Keratinocyte (primary cell): Measurements from ENCODE around the gene NAALADL2. TPM values are rescaled to one million over a fixed set of nuclear protein-coding genes. Genes with fewer than 3 reads are reported as not detected.

Experiments
- DNase-seq: peaks from one replicate; pipeline ENCODE4 v3.0.0-alpha.2; 2011; ENCODE audit warnings: low read depth, missing footprints, low spot score
- FAIRE-seq: peaks from 2 replicates; lab custom pipeline; 2011; peaks lifted over from hg19 to GRCh38; lab: Jason Lieb, UNC
- H2AFZ ChIP-seq: 2 replicates; pipeline ENCODE4 v1.6.0; 2012; ENCODE audit warnings: low read length, control low read depth, inconsistent platforms; ENCODE audit not compliant: control insufficient read depth
- H3K27ac ChIP-seq: 2 replicates; pipeline ENCODE4 v1.5.1; 2011; ENCODE audit warnings: low read length; ENCODE audit not compliant: control insufficient read depth, insufficient read depth
- H3K27me3 ChIP-seq: 3 replicates; pipeline ENCODE4 v1.6.0; 2011; ENCODE audit warnings: low read length; ENCODE audit not compliant: control insufficient read depth, insufficient read depth; ENCODE audit errors: extremely low read depth
- H3K36me3 ChIP-seq, 2 experiments: 2 replicates in 1 of 2; 3 replicates in 1 of 2; pipeline ENCODE4 v1.5.1; 2011; ENCODE audit warnings: low read length in 2 of 2, mild to moderate bottlenecking in 1 of 2; ENCODE audit not compliant: control insufficient read depth in 2 of 2, insufficient read depth in 2 of 2; ENCODE audit errors: extremely low read depth in 1 of 2
- H3K4me1 ChIP-seq: 3 replicates; pipeline ENCODE4 v1.5.1; 2011; ENCODE audit warnings: low read length; ENCODE audit not compliant: control insufficient read depth, insufficient read depth; ENCODE audit errors: extremely low read depth
- H3K4me2 ChIP-seq: 3 replicates; pipeline ENCODE4 v1.6.0; 2011; ENCODE audit warnings: low read depth, low read length; ENCODE audit not compliant: control insufficient read depth, insufficient read depth; ENCODE audit errors: extremely low read depth
- H3K4me3 ChIP-seq, 3 experiments: fragments of 200-600 bp in 1 of 3; sonication (generic) in 1 of 3; 2 replicates in 2 of 3; 3 replicates in 1 of 3; pipeline ENCODE4 v1.5.1; 2011 to 2016; ENCODE audit warnings: low read length in 3 of 3, mild to moderate bottlenecking in 3 of 3, control low read depth in 2 of 3, inconsistent platforms in 1 of 3, low read depth in 1 of 3, mixed read lengths in 1 of 3, mixed run types in 1 of 3, moderate library complexity in 1 of 3; ENCODE audit not compliant: control insufficient read depth in 2 of 3, insufficient read depth in 2 of 3; ENCODE audit errors: extremely low read depth in 1 of 3
- H3K79me2 ChIP-seq: 2 replicates; pipeline ENCODE4 v1.6.0; 2012; ENCODE audit warnings: low read length; ENCODE audit not compliant: control insufficient read depth, insufficient read depth
- H3K9ac ChIP-seq: 3 replicates; pipeline ENCODE4 v1.6.0; 2011; ENCODE audit warnings: low read length; ENCODE audit not compliant: control insufficient read depth, insufficient read depth; ENCODE audit errors: extremely low read depth
- H3K9me1 ChIP-seq: 3 replicates; pipeline ENCODE4 v1.6.0; 2011; ENCODE audit warnings: low read length; ENCODE audit not compliant: control insufficient read depth, insufficient read depth; ENCODE audit errors: extremely low read depth
- H3K9me3 ChIP-seq: 2 replicates; pipeline ENCODE4 v1.5.1; 2012; ENCODE audit warnings: low read depth, low read length; ENCODE audit not compliant: control insufficient read depth
- H4K20me1 ChIP-seq: 3 replicates; pipeline ENCODE4 v1.6.0; 2011; ENCODE audit warnings: low read length; ENCODE audit not compliant: control insufficient read depth, insufficient read depth; ENCODE audit errors: extremely low read depth
- EZH2 ChIP-seq: IDR thresholded peaks from one replicate; pipeline ENCODE4 v1.6.1; 2012; ENCODE audit warnings: inconsistent platforms, mild to moderate bottlenecking, low read length, moderate library complexity
- dilution Hi-C: fragments of 300-500 bp; cut with MboI; formaldehyde crosslinking; loops from one replicate; pipeline ENCODE4 v1.7.0; 2020; ENCODE audit warnings: low sequenced_read_pairs; ENCODE audit not compliant: extremely low pct_ligation_motif_present
- polyA plus RNA-seq, 5 experiments: library from polyadenylated mRNA; depleted of rRNA in 3 of 5; stranded (reverse) in 3 of 5; stranded (forward) in 1 of 5; unstranded in 1 of 5; fragments of >200 nt; gene quantifications; 1 replicate in 1 of 5; 2 replicates in 3 of 5; 3 replicates in 1 of 5; pipeline versions ENCODE4 v1.2.1 to v1.2.3, GENCODE V29; 2011 to 2012; ENCODE audit warnings: missing spikeins in 2 of 5, low read depth in 1 of 5, low replicate concordance in 1 of 5
- TF ChIP-seq, protein P1 (sequence below), 3 experiments: IDR thresholded peaks in 1 of 3; conservative IDR thresholded peaks in 1 of 3; optimal IDR thresholded peaks in 1 of 3; 2 replicates in 2 of 3; 3 replicates in 1 of 3; pipeline versions ENCODE3 to v1.5.1; 2011; ENCODE audit warnings: low read length in 3 of 3, mild to moderate bottlenecking in 3 of 3, moderate library complexity in 2 of 3, control low read depth in 1 of 3, inconsistent platforms in 1 of 3; ENCODE audit not compliant: insufficient read depth in 2 of 3; ENCODE audit errors: extremely low read depth in 1 of 3

The NAALADL2 gene
- polyA plus RNA-seq, 1 donor (not counting 4 experiments of a cell fraction or from before 2014, with no cell fraction given) = 0.75 TPM

DNA sequence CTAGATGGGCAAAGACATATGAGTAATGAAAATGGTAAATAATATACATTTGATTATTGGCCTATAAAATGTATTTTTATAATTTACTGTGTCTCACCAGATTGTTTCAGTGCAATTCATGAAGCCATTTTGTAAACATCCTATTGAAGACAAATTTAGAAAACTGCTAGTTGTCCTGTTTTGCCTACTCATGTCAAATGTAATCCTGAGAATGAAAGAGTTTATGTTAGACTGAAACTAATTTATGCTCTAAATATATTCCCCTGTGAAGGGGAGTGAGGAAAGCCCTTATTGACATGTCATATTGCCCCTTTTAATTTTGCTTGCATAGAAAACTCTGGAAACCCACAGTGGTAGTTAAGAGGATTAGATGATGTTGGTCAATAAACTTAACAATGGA, 610.0 kb downstream of the NAALADL2 start:
- H3K9ac ChIP-seq = no peak overlapping the region
- H3K36me3 ChIP-seq = no peaks in the 10 kb centered on the region
- H3K4me2 ChIP-seq = no peak overlapping the region
- dilution Hi-C loops = no loop called here
- FAIRE-seq (no peak), DNase-seq (no peak)
- no peaks in the 10 kb centered on the region for H3K27me3 ChIP-seq
- H3K27ac ChIP-seq = no peak overlapping the region
- no peaks in the 10 kb centered on the region for H3K4me1 ChIP-seq
- no peaks in the 10 kb centered on the region for H4K20me1 ChIP-seq
- TF ChIP-seq, protein P1, sequence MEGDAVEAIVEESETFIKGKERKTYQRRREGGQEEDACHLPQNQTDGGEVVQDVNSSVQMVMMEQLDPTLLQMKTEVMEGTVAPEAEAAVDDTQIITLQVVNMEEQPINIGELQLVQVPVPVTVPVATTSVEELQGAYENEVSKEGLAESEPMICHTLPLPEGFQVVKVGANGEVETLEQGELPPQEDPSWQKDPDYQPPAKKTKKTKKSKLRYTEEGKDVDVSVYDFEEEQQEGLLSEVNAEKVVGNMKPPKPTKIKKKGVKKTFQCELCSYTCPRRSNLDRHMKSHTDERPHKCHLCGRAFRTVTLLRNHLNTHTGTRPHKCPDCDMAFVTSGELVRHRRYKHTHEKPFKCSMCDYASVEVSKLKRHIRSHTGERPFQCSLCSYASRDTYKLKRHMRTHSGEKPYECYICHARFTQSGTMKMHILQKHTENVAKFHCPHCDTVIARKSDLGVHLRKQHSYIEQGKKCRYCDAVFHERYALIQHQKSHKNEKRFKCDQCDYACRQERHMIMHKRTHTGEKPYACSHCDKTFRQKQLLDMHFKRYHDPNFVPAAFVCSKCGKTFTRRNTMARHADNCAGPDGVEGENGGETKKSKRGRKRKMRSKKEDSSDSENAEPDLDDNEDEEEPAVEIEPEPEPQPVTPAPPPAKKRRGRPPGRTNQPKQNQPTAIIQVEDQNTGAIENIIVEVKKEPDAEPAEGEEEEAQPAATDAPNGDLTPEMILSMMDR (optimal IDR thresholded peaks at IDR 0.05 in 1 of 3, IDR thresholded peaks at IDR 0.05 in 1 of 3, conservative IDR thresholded peaks at IDR 0.05 in 1 of 3; ENCODE audit: extremely low read depth in 1 of 3, insufficient read depth in 2 of 3, low read length in 3 of 3) = no peak
- no peak for TF ChIP-seq EZH2
- H2AFZ ChIP-seq = no peak overlapping the region
- H3K79me2 ChIP-seq = no peaks in the 10 kb centered on the region
- no peak overlapping the region for H3K4me3 ChIP-seq
- H3K9me3 ChIP-seq = no peaks in the 10 kb centered on the region
- no peaks in the 10 kb centered on the region for H3K9me1 ChIP-seq

- FAIRE-seq (no peak), DNase-seq (no peak)
- Histone ChIP-seq H3K36me3 (no peaks in the 10 kb centered on the region), H4K20me1 (no peaks in the 10 kb centered on the region), H3K9ac (no peak overlapping the region), H3K27me3 (no peaks in the 10 kb centered on the region), H3K4me1 (no peaks in the 10 kb centered on the region), H3K9me3 (no peaks in the 10 kb centered on the region), H3K27ac (no peak overlapping the region), H3K4me2 (no peak overlapping the region), H3K4me3 (no peak overlapping the region), H3K9me1 (no peaks in the 10 kb centered on the region), H2AFZ (no peak overlapping the region), H3K79me2 (no peaks in the 10 kb centered on the region)
- TF ChIP-seq, protein P1 (optimal IDR thresholded peaks at IDR 0.05 in 1 of 3, IDR thresholded peaks at IDR 0.05 in 1 of 3, conservative IDR thresholded peaks at IDR 0.05 in 1 of 3; ENCODE audit: extremely low read depth in 1 of 3, insufficient read depth in 2 of 3, low read length in 3 of 3) = no peak
- TF ChIP-seq EZH2 = no peak
- dilution Hi-C loops = no loop called here
These were observed 616.6 kb downstream of the NAALADL2 start for GRCh38 chr3:175475765-175476164.
